SK-N-SH (cell line): ENCODE results near the gene THSD4. TPM values are rescaled to one million over a fixed set of nuclear protein-coding genes. Genes with fewer than 3 reads are reported as not detected.

Experiments used
- CTCF ChIA-PET: fragments of 300-600, 350-600 bp; formaldehyde crosslinking; extraction: SDS; loops from one replicate; lab custom pipeline; 2021; lab: Yijun Ruan, JAX
- POLR2A ChIA-PET: fragments of 350-600 bp; sonication (Branson Sonifier 250); formaldehyde crosslinking; extraction: SDS; loops from one replicate; lab custom pipeline; 2020; ENCODE audit warnings: antibody characterized with exemption, inconsistent platforms; lab: Yijun Ruan, JAX
- DNase-seq: peaks from one replicate; pipeline ENCODE4 v3.0.0; 2012
- H2AFZ ChIP-seq: fragments of 200-600 bp; sonication (generic); 2 replicates; pipeline ENCODE4 v1.8.1; 2016; ENCODE audit warnings: antibody characterized with exemption, mild to moderate bottlenecking, low read depth
- H3F3A ChIP-seq: fragments of 200-600 bp; sonication (generic); replicated peaks from 2 replicates; pipeline ENCODE3; 2016; ENCODE audit warnings: antibody characterized with exemption, mild to moderate bottlenecking; ENCODE audit not compliant: insufficient read depth
- H3K27ac ChIP-seq, 2 experiments: fragments of 200-500 bp in 1 of 2; fragments of 200-600 bp in 1 of 2; sonication (Bioruptor generic) in 1 of 2; sonication (generic), shearing (Covaris generic) in 1 of 2; 2 replicates each; pipeline versions ENCODE4 v1.5.1 to v1.6.1; 2014 to 2016; ENCODE audit warnings: low read depth in 2 of 2, inconsistent platforms in 1 of 2, low read length in 1 of 2, mild to moderate bottlenecking in 1 of 2, mixed read lengths in 1 of 2
- H3K27me3 ChIP-seq: fragments of 200-600 bp; sonication (generic), shearing (Covaris generic); 2 replicates; pipeline ENCODE4 v1.6.1; 2016; ENCODE audit warnings: mixed run types; ENCODE audit not compliant: insufficient read depth
- H3K36me3 ChIP-seq, 2 experiments: fragments of 200-500 bp in 1 of 2; fragments of 200-600 bp in 1 of 2; sonication (Bioruptor generic) in 1 of 2; sonication (generic) in 1 of 2; replicated peaks in 1 of 2; 2 replicates each; pipeline versions ENCODE3 to v1.5.1; 2014 to 2016; ENCODE audit warnings: low read length in 1 of 2, mild to moderate bottlenecking in 1 of 2; ENCODE audit not compliant: insufficient read depth in 2 of 2, control insufficient read depth in 1 of 2
- H3K4me1 ChIP-seq, 2 experiments: fragments of 200-500 bp in 1 of 2; fragments of 200-600 bp in 1 of 2; sonication (Bioruptor generic) in 1 of 2; sonication (generic), shearing (Covaris generic) in 1 of 2; 2 replicates each; pipeline versions ENCODE4 v1.5.1 to v1.6.1; 2014 to 2016; ENCODE audit warnings: low read depth in 1 of 2, low read length in 1 of 2, mixed run types in 1 of 2; ENCODE audit not compliant: insufficient read depth in 2 of 2, control insufficient read depth in 1 of 2
- H3K4me2 ChIP-seq: fragments of 200-600 bp; sonication (generic), shearing (Covaris generic); 2 replicates; pipeline ENCODE4 v1.6.1; 2017; ENCODE audit warnings: mixed run types
- H3K4me3 ChIP-seq, 2 experiments: fragments of 200-500 bp in 1 of 2; fragments of 200-600 bp in 1 of 2; sonication (Bioruptor generic) in 1 of 2; sonication (generic), shearing (Covaris generic) in 1 of 2; 2 replicates each; pipeline versions ENCODE4 v1.5.1 to v1.8.1; 2014 to 2016; ENCODE audit warnings: low read depth in 2 of 2, inconsistent platforms in 1 of 2, low read length in 1 of 2, mild to moderate bottlenecking in 1 of 2, mixed read lengths in 1 of 2, moderate library complexity in 1 of 2
- H3K79me2 ChIP-seq: fragments of 200-600 bp; sonication (generic); 2 replicates; pipeline ENCODE4 v1.8.1; 2017; ENCODE audit warnings: mild to moderate bottlenecking; ENCODE audit not compliant: insufficient read depth
- H3K9ac ChIP-seq: fragments of 200-600 bp; sonication (generic); 2 replicates; pipeline ENCODE4 v1.6.1; 2017; ENCODE audit warnings: mixed run types
- H3K9me2 ChIP-seq: fragments of 200-600 bp; sonication (generic); 2 replicates; pipeline ENCODE4 v1.6.1; 2017; ENCODE audit warnings: mixed run types
- H3K9me3 ChIP-seq: fragments of 200-600 bp; sonication (generic); 2 replicates; pipeline ENCODE4 v1.6.1; 2017; ENCODE audit warnings: mixed run types, mild to moderate bottlenecking, moderate library complexity
- H4K20me1 ChIP-seq: fragments of 200-600 bp; sonication (generic); 2 replicates; pipeline ENCODE4 v1.6.1; 2017; ENCODE audit warnings: mild to moderate bottlenecking, mixed run types; ENCODE audit not compliant: insufficient read depth
- CHD2 ChIP-seq: fragments of 150-350 bp; IDR thresholded peaks from 2 replicates; pipeline ENCODE4 v1.6.1; 2018; ENCODE audit warnings: low read length; ENCODE audit not compliant: partially characterized antibody
- EP300 ChIP-seq, 2 experiments: IDR thresholded peaks; 2 replicates each; pipeline versions ENCODE4 v1.4.0 to v1.6.1; 2012; ENCODE audit warnings: borderline replicate concordance in 1 of 2, low read depth in 1 of 2, low read length in 1 of 2
- FOSL2 ChIP-seq: IDR thresholded peaks from 2 replicates; pipeline ENCODE4 v1.4.0; 2012; ENCODE audit warnings: low read depth, mild to moderate bottlenecking, moderate library complexity, borderline replicate concordance
- FOXM1 ChIP-seq: IDR thresholded peaks from 2 replicates; pipeline ENCODE4 v1.4.0; 2012; ENCODE audit warnings: low read depth, mild to moderate bottlenecking
- GABPA ChIP-seq: IDR thresholded peaks from 2 replicates; pipeline ENCODE4 v1.4.0; 2012; ENCODE audit warnings: low read depth, mild to moderate bottlenecking
- GATA2 ChIP-seq: sonication (generic); formaldehyde crosslinking; IDR thresholded peaks from 2 replicates; pipeline ENCODE4 v1.5.0; 2020; ENCODE audit warnings: mild to moderate bottlenecking, missing genetic modification reagents
- MEF2A ChIP-seq: IDR thresholded peaks from 2 replicates; pipeline ENCODE4 v1.4.0; 2012; ENCODE audit warnings: low read depth, borderline replicate concordance
- POLR2AphosphoS5 ChIP-seq: IDR thresholded peaks from 2 replicates; pipeline ENCODE4 v1.6.1; 2012; ENCODE audit warnings: low read depth, low read length
- RCOR1 ChIP-seq: fragments of 150-350 bp; IDR thresholded peaks from 2 replicates; pipeline ENCODE4 v1.6.1; 2017; ENCODE audit warnings: antibody characterized with exemption, low read length
- RFX5 ChIP-seq: IDR thresholded peaks from 2 replicates; pipeline ENCODE4 v1.6.1; 2012; ENCODE audit warnings: mild to moderate bottlenecking, improper control_type of control experiment, low read length
- TCF12 ChIP-seq: IDR thresholded peaks from 2 replicates; pipeline ENCODE4 v1.4.0; 2012
- YY1 ChIP-seq: IDR thresholded peaks from 2 replicates; pipeline ENCODE4 v1.4.0; 2012; ENCODE audit warnings: low read depth, mild to moderate bottlenecking
- WGBS: methylation state at CpG from one replicate; pipeline ENCODE4 v1.1.6; 2017; ENCODE audit warnings: low lambda C conversion rate; 5-methylcytosine and 5-hydroxymethylcytosine counted together
- polyA plus RNA-seq, 3 experiments: library from polyadenylated mRNA; depleted of rRNA; stranded (reverse); fragments of >200 nt; gene quantifications; 2 replicates each; pipeline ENCODE4 v1.2.3, GENCODE V29; 2012
- TF ChIP-seq, protein P1 (sequence below): fragments of 200-600 bp; sonication (generic); IDR thresholded peaks from 2 replicates; pipeline ENCODE4 v1.6.1; 2017; ENCODE audit warnings: antibody characterized with exemption, mild to moderate bottlenecking, moderate library complexity
- TF ChIP-seq, protein P2 (sequence below): IDR thresholded peaks from 2 replicates; pipeline ENCODE4 v1.4.0; 2012; ENCODE audit warnings: low read depth, borderline replicate concordance
- TF ChIP-seq, protein P3 (sequence below): IDR thresholded peaks from 2 replicates; pipeline ENCODE4; 2012
- TF ChIP-seq, protein P4 (sequence below): fragments of 150-350 bp; IDR thresholded peaks from 2 replicates; pipeline ENCODE4 v1.6.1; 2017; ENCODE audit warnings: antibody characterized with exemption, low read length, low read depth, borderline replicate concordance
- TF ChIP-seq, protein P5 (sequence below): fragments of 150-350 bp; IDR thresholded peaks from 2 replicates; pipeline ENCODE4 v1.6.1; 2016; ENCODE audit warnings: mild to moderate bottlenecking, low read depth, low read length
- TF ChIP-seq, protein P6 (sequence below): IDR thresholded peaks from 2 replicates; pipeline ENCODE4 v1.4.0; 2012; ENCODE audit warnings: low read depth, borderline replicate concordance
- TF ChIP-seq, protein P7 (sequence below): IDR thresholded peaks from 2 replicates; pipeline ENCODE4 v1.6.1; 2012; ENCODE audit warnings: mild to moderate bottlenecking, low read depth, low read length, moderate library complexity

THSD4 gene
- polyA plus RNA-seq, 1 of the 3 experiments (the other 2 are of a cell fraction), result 79.1 TPM

DNA sequence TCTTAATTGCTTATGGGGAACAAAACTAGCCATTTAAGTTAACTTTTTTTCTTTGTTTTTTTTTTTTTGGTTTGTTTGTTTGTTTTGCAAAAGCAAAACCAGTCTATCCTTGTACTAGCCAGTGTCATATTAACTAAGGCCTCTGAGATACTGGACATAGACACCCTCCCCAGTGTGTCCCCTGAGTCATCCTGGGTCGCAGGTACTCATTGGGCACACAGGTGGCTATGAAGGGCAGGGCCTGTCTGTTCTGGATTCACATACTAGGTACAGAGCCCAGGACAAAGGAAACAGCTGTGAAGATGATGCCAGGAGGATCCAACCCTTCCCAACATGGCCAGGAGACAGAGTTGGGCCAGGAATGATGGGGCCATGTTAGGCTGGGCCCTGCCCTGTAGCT, 318.1 kb downstream of the THSD4 start:
- ChIA-PET POLR2A (no interaction called here), CTCF (interaction anchor here (1.0 to 3.4 kb wide), 4 partner anchors 10 to 369 kb away, joined by 3 to 21 read pairs (median 8); no protein-coding TSS in a partner anchor)
- TF ChIP-seq EP300 (IDR thresholded peaks at IDR 0.05; ENCODE audit: borderline replicate concordance in 1 of 2, low read depth in 1 of 2, low read length in 1 of 2) (no peak), RCOR1 (no peak), CHD2 (no peak), MEF2A (no peak), TCF12 (no peak), RFX5 (no peak), GATA2 (no peak), POLR2AphosphoS5 (no peak), FOSL2 (no peak), YY1 (no peak), FOXM1 (no peak), GABPA (no peak)
- TF ChIP-seq, protein P1, sequence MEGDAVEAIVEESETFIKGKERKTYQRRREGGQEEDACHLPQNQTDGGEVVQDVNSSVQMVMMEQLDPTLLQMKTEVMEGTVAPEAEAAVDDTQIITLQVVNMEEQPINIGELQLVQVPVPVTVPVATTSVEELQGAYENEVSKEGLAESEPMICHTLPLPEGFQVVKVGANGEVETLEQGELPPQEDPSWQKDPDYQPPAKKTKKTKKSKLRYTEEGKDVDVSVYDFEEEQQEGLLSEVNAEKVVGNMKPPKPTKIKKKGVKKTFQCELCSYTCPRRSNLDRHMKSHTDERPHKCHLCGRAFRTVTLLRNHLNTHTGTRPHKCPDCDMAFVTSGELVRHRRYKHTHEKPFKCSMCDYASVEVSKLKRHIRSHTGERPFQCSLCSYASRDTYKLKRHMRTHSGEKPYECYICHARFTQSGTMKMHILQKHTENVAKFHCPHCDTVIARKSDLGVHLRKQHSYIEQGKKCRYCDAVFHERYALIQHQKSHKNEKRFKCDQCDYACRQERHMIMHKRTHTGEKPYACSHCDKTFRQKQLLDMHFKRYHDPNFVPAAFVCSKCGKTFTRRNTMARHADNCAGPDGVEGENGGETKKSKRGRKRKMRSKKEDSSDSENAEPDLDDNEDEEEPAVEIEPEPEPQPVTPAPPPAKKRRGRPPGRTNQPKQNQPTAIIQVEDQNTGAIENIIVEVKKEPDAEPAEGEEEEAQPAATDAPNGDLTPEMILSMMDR, result no peak
- TF ChIP-seq, protein P2, sequence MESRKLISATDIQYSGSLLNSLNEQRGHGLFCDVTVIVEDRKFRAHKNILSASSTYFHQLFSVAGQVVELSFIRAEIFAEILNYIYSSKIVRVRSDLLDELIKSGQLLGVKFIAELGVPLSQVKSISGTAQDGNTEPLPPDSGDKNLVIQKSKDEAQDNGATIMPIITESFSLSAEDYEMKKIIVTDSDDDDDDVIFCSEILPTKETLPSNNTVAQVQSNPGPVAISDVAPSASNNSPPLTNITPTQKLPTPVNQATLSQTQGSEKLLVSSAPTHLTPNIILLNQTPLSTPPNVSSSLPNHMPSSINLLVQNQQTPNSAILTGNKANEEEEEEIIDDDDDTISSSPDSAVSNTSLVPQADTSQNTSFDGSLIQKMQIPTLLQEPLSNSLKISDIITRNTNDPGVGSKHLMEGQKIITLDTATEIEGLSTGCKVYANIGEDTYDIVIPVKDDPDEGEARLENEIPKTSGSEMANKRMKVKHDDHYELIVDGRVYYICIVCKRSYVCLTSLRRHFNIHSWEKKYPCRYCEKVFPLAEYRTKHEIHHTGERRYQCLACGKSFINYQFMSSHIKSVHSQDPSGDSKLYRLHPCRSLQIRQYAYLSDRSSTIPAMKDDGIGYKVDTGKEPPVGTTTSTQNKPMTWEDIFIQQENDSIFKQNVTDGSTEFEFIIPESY, result no peak
- TF ChIP-seq, protein P3, sequence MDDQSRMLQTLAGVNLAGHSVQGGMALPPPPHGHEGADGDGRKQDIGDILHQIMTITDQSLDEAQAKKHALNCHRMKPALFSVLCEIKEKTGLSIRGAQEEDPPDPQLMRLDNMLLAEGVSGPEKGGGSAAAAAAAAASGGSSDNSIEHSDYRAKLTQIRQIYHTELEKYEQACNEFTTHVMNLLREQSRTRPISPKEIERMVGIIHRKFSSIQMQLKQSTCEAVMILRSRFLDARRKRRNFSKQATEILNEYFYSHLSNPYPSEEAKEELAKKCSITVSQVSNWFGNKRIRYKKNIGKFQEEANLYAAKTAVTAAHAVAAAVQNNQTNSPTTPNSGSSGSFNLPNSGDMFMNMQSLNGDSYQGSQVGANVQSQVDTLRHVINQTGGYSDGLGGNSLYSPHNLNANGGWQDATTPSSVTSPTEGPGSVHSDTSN, result no peak
- TF ChIP-seq, protein P4, sequence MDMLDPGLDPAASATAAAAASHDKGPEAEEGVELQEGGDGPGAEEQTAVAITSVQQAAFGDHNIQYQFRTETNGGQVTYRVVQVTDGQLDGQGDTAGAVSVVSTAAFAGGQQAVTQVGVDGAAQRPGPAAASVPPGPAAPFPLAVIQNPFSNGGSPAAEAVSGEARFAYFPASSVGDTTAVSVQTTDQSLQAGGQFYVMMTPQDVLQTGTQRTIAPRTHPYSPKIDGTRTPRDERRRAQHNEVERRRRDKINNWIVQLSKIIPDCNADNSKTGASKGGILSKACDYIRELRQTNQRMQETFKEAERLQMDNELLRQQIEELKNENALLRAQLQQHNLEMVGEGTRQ, result no peak
- TF ChIP-seq, protein P5, sequence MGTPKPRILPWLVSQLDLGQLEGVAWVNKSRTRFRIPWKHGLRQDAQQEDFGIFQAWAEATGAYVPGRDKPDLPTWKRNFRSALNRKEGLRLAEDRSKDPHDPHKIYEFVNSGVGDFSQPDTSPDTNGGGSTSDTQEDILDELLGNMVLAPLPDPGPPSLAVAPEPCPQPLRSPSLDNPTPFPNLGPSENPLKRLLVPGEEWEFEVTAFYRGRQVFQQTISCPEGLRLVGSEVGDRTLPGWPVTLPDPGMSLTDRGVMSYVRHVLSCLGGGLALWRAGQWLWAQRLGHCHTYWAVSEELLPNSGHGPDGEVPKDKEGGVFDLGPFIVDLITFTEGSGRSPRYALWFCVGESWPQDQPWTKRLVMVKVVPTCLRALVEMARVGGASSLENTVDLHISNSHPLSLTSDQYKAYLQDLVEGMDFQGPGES, result no peak
- TF ChIP-seq, protein P6, sequence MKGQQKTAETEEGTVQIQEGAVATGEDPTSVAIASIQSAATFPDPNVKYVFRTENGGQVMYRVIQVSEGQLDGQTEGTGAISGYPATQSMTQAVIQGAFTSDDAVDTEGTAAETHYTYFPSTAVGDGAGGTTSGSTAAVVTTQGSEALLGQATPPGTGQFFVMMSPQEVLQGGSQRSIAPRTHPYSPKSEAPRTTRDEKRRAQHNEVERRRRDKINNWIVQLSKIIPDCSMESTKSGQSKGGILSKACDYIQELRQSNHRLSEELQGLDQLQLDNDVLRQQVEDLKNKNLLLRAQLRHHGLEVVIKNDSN, result no peak
- TF ChIP-seq, protein P7, sequence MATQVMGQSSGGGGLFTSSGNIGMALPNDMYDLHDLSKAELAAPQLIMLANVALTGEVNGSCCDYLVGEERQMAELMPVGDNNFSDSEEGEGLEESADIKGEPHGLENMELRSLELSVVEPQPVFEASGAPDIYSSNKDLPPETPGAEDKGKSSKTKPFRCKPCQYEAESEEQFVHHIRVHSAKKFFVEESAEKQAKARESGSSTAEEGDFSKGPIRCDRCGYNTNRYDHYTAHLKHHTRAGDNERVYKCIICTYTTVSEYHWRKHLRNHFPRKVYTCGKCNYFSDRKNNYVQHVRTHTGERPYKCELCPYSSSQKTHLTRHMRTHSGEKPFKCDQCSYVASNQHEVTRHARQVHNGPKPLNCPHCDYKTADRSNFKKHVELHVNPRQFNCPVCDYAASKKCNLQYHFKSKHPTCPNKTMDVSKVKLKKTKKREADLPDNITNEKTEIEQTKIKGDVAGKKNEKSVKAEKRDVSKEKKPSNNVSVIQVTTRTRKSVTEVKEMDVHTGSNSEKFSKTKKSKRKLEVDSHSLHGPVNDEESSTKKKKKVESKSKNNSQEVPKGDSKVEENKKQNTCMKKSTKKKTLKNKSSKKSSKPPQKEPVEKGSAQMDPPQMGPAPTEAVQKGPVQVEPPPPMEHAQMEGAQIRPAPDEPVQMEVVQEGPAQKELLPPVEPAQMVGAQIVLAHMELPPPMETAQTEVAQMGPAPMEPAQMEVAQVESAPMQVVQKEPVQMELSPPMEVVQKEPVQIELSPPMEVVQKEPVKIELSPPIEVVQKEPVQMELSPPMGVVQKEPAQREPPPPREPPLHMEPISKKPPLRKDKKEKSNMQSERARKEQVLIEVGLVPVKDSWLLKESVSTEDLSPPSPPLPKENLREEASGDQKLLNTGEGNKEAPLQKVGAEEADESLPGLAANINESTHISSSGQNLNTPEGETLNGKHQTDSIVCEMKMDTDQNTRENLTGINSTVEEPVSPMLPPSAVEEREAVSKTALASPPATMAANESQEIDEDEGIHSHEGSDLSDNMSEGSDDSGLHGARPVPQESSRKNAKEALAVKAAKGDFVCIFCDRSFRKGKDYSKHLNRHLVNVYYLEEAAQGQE, result no peak
- H3K9me2 ChIP-seq, result no peaks in the 10 kb centered on the region
- no peak for DNase-seq
- no peaks in the 10 kb centered on the region for H3F3A ChIP-seq
- H3K4me1 ChIP-seq, result peaks cover 3 to 6% of the 10 kb centered on the region in 2 experiments; a peak in 3 of 4 replicates
- no peak overlapping the region for H3K4me2 ChIP-seq
- H3K4me3 ChIP-seq, result no peak overlapping the region
- no peaks in the 10 kb centered on the region for H3K27me3 ChIP-seq
- no peaks in the 10 kb centered on the region for H4K20me1 ChIP-seq
- H3K79me2 ChIP-seq, result no peaks in the 10 kb centered on the region
- H3K27ac ChIP-seq, result no peak overlapping the region
- H3K9me3 ChIP-seq, result no peaks in the 10 kb centered on the region
- peaks cover 0 to 14% of the 10 kb centered on the region in 2 experiments for H3K36me3 ChIP-seq
- 100% methylated on average over 1 of the region's 1 CpG for WGBS
- no peak overlapping the region for H2AFZ ChIP-seq
- H3K9ac ChIP-seq, result no peak overlapping the region
